ENCODE measurements around the gene SYT1. TPM values are rescaled to one million over a fixed set of nuclear protein-coding genes. Genes with fewer than 3 reads are reported as not detected.

SYT1 gene
- total and polyA plus RNA-seq, 2 donors (not counting 1 experiment from before 2014, with no cell fraction given), result 0.90 to 2.1 TPM

DNA sequence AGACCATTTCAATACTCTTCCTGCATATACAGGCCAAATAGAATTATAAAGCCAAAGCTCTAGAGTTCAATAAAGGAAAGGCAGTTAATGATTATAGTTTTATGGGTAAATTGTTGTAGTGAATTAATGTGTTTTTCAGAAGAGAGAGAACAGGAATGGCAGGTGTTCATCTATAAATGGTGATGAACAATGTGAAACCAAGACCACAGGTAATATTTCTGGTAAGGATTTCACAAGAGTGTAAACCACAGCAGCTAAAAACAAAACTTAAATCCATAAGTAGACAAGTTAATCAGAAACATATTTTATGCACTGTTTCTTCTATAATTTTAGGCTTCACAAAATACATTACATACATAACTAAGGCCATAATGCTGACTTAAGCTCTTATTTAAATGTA lies 204.4 kb downstream of the SYT1 start:
- H3K27me3 ChIP-seq (ENCODE audit: control insufficient read depth, insufficient read depth, low read length), result no peaks in the 10 kb centered on the region
- no peaks in the 10 kb centered on the region for H3K79me2 ChIP-seq (ENCODE audit: control insufficient read depth, insufficient read depth, low read length)
- no peak overlapping the region for H3K4me3 ChIP-seq (replicated peaks in 1 of 4; ENCODE audit: control extremely low read depth in 1 of 4, insufficient read depth in 1 of 4, low read depth in 3 of 4, low read length in 4 of 4)
- no peak overlapping the region for H3K4me2 ChIP-seq (ENCODE audit: extremely low read depth, insufficient read depth, low read length)
- DNase-seq (ENCODE audit: low read depth in 2 of 2), result no peak
- no peaks in the 10 kb centered on the region for H3K9me3 ChIP-seq (ENCODE audit: control insufficient read depth, insufficient read depth, low read depth, low read length)
- TF ChIP-seq EZH2 (IDR thresholded peaks at IDR 0.05; ENCODE audit: low read length, missing control alignments), result no peak
- TF ChIP-seq, protein P1, sequence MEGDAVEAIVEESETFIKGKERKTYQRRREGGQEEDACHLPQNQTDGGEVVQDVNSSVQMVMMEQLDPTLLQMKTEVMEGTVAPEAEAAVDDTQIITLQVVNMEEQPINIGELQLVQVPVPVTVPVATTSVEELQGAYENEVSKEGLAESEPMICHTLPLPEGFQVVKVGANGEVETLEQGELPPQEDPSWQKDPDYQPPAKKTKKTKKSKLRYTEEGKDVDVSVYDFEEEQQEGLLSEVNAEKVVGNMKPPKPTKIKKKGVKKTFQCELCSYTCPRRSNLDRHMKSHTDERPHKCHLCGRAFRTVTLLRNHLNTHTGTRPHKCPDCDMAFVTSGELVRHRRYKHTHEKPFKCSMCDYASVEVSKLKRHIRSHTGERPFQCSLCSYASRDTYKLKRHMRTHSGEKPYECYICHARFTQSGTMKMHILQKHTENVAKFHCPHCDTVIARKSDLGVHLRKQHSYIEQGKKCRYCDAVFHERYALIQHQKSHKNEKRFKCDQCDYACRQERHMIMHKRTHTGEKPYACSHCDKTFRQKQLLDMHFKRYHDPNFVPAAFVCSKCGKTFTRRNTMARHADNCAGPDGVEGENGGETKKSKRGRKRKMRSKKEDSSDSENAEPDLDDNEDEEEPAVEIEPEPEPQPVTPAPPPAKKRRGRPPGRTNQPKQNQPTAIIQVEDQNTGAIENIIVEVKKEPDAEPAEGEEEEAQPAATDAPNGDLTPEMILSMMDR (conservative IDR thresholded peaks at IDR 0.05 in 1 of 2, IDR thresholded peaks at IDR 0.05 in 1 of 2; ENCODE audit: low read depth in 1 of 2, low read length in 2 of 2), result no peak
- H3K27ac ChIP-seq (ENCODE audit: insufficient read depth, low read length), result no peak overlapping the region
- H2AFZ ChIP-seq (ENCODE audit: low read length), result no peak overlapping the region
- H3K9ac ChIP-seq (ENCODE audit: insufficient read depth, low read length), result no peak overlapping the region
- no peaks in the 10 kb centered on the region for H3K4me1 ChIP-seq (ENCODE audit: control insufficient read depth, extremely low read depth, insufficient read depth, low read length)
- no peaks in the 10 kb centered on the region for H3K36me3 ChIP-seq (ENCODE audit: control insufficient read depth, insufficient read depth, low read length)
- H4K20me1 ChIP-seq (ENCODE audit: control insufficient read depth, extremely low read depth, insufficient read depth, low read length), result no peaks in the 10 kb centered on the region

DNA sequence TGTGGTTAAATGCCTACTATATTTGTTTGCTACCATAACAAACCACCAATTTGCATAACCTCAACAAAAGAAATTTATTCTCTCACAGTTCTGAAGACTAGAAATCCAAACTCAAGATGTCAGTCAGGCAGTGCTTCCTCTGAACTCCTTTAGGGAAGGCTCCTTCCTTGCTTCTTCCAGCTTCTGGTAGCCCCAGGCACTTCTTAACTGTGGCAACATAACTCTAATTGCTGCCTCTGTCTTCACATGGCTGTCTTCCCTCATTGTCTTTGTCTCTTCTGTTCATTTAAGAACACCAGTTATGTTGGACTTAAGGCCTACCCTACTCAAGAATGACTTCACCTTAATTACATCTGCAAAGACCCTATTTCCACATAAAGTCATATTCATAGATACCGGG lies 206.9 kb downstream of the SYT1 start:
- no peak for TF ChIP-seq EZH2 (IDR thresholded peaks at IDR 0.05; ENCODE audit: low read length, missing control alignments)
- TF ChIP-seq, protein P1 (conservative IDR thresholded peaks at IDR 0.05 in 1 of 2, IDR thresholded peaks at IDR 0.05 in 1 of 2; ENCODE audit: low read depth in 1 of 2, low read length in 2 of 2), result no peak
- no peaks in the 10 kb centered on the region for H3K9me3 ChIP-seq (ENCODE audit: control insufficient read depth, insufficient read depth, low read depth, low read length)
- no peaks in the 10 kb centered on the region for H3K4me1 ChIP-seq (ENCODE audit: control insufficient read depth, extremely low read depth, insufficient read depth, low read length)
- H3K36me3 ChIP-seq (ENCODE audit: control insufficient read depth, insufficient read depth, low read length), result no peaks in the 10 kb centered on the region
- H3K79me2 ChIP-seq (ENCODE audit: control insufficient read depth, insufficient read depth, low read length), result no peaks in the 10 kb centered on the region
- no peak overlapping the region for H3K4me3 ChIP-seq (replicated peaks in 1 of 4; ENCODE audit: control extremely low read depth in 1 of 4, insufficient read depth in 1 of 4, low read depth in 3 of 4, low read length in 4 of 4)
- DNase-seq (ENCODE audit: low read depth in 2 of 2), result no peak
- H4K20me1 ChIP-seq (ENCODE audit: control insufficient read depth, extremely low read depth, insufficient read depth, low read length), result no peaks in the 10 kb centered on the region
- no peak overlapping the region for H3K27ac ChIP-seq (ENCODE audit: insufficient read depth, low read length)
- no peaks in the 10 kb centered on the region for H3K27me3 ChIP-seq (ENCODE audit: control insufficient read depth, insufficient read depth, low read length)
- H2AFZ ChIP-seq (ENCODE audit: low read length), result no peak overlapping the region
- H3K9ac ChIP-seq (ENCODE audit: insufficient read depth, low read length), result no peak overlapping the region
- H3K4me2 ChIP-seq (ENCODE audit: extremely low read depth, insufficient read depth, low read length), result no peak overlapping the region

DNA sequence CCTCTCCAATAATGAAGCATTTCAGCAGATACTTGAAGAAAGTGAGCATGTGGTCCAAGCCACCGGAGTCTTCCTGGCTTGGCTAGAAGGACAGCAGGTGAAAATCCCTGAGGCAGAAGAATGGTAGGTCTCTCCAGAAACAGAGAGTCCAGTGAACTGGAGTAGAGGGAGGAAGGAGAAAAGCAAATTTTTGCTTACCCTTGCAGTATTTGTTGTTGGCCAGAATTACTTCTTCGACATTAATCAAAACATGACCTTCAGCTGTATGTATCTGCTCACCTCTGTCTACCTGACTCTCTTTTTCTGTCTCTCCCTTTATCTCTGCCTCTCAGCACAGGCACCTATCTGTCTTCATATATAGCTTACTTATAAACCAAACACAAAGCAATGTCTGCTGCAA lies 208.9 kb downstream of the SYT1 start:
- no peak overlapping the region for H3K4me2 ChIP-seq (ENCODE audit: extremely low read depth, insufficient read depth, low read length)
- TF ChIP-seq, protein P1 (conservative IDR thresholded peaks at IDR 0.05 in 1 of 2, IDR thresholded peaks at IDR 0.05 in 1 of 2; ENCODE audit: low read depth in 1 of 2, low read length in 2 of 2), result no peak
- TF ChIP-seq EZH2 (IDR thresholded peaks at IDR 0.05; ENCODE audit: low read length, missing control alignments), result no peak
- no peaks in the 10 kb centered on the region for H4K20me1 ChIP-seq (ENCODE audit: control insufficient read depth, extremely low read depth, insufficient read depth, low read length)
- no peaks in the 10 kb centered on the region for H3K4me1 ChIP-seq (ENCODE audit: control insufficient read depth, extremely low read depth, insufficient read depth, low read length)
- no peak overlapping the region for H2AFZ ChIP-seq (ENCODE audit: low read length)
- H3K36me3 ChIP-seq (ENCODE audit: control insufficient read depth, insufficient read depth, low read length), result no peaks in the 10 kb centered on the region
- no peaks in the 10 kb centered on the region for H3K27me3 ChIP-seq (ENCODE audit: control insufficient read depth, insufficient read depth, low read length)
- no peak overlapping the region for H3K4me3 ChIP-seq (replicated peaks in 1 of 4; ENCODE audit: control extremely low read depth in 1 of 4, insufficient read depth in 1 of 4, low read depth in 3 of 4, low read length in 4 of 4)
- H3K27ac ChIP-seq (ENCODE audit: insufficient read depth, low read length), result no peak overlapping the region
- no peak overlapping the region for H3K9ac ChIP-seq (ENCODE audit: insufficient read depth, low read length)
- no peaks in the 10 kb centered on the region for H3K9me3 ChIP-seq (ENCODE audit: control insufficient read depth, insufficient read depth, low read depth, low read length)
- H3K79me2 ChIP-seq (ENCODE audit: control insufficient read depth, insufficient read depth, low read length), result no peaks in the 10 kb centered on the region
- no peak for DNase-seq (ENCODE audit: low read depth in 2 of 2)
